GM18498 (cell line): ENCODE results near the gene VPS13D.

Source experiments
- ATAC-seq: cut with Tn5 transposase; IDR thresholded peaks from one replicate; pipeline ENCODE4 v1.9.1; 2021; ENCODE audit warnings: mild to moderate bottlenecking, moderate library complexity; ENCODE audit not compliant: unreplicated experiment

VPS13D gene

DNA sequence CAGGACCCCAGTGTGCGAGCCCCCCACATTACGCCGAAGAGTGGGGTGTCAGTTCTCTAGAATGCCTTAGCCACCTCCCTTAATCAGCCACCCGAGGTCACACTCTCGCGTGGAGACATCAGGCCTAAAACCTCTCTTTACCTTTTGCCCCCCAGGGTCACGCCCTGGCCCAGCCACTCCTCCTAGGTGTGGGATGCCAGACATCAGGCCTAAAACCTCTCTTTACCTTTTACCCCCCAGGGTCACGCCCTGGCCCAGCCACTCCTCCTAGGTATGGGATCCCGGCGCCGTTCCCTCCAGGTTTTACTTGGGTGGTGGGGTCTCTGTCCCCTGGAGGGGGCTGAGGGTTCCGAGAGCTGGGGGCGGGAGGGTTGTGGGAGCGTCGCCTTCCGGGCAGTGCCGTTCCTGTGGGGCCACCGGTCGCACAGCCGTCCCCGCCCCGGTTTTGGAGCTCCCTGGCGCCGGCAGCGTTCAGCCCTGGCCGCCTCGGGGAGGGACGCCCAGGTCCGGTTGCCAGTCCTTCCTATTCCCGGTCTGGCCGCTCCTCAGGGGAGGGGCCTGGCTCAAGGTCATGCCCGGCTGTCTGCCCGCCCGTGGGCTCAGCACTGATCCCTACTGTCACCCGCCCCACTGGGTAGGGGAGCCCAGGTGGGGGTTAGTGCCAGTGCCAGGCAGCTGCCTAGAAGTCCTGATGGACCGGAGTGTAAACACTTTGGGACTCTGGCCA, 882 bp downstream of the VPS13D start:
- peak; percentile 20 for ATAC-seq

DNA sequence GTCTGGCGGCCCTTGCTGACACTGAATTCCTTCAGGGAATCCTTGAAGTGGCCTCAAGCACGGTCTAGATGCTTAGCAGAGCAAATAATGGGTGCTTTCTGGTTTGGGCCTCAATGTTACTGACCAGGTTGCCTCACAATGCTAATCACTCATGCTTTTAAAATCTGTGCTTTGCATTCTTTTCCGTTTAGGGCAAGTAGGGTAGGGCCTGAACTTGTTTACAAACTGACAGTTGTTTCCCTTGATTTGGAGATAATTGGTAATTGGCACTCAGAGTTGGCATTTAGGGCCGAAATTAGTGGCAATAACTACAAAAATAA, 1.4 kb downstream of the VPS13D start:
- ATAC-seq = no peak

DNA sequence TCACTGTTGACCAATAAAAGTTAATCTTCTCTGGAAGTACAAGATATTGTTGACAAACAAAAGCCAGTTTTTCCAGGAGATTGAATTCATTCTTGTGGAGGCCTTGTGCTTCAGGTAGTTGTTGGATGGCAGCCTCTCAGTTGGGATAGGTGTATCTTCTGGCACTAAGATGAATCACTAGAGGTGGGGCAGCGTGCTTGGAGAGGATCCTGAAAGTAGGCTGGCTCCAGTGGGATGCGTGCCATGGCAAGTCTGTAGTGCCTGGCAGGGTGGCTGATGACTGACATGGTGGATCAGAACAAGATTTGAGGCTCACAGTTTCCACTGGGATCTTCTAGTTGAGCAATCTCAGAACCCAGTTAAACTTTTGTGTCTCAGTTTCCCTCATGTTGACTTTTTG, 2.4 kb downstream of the VPS13D start:
- no peak for ATAC-seq

DNA sequence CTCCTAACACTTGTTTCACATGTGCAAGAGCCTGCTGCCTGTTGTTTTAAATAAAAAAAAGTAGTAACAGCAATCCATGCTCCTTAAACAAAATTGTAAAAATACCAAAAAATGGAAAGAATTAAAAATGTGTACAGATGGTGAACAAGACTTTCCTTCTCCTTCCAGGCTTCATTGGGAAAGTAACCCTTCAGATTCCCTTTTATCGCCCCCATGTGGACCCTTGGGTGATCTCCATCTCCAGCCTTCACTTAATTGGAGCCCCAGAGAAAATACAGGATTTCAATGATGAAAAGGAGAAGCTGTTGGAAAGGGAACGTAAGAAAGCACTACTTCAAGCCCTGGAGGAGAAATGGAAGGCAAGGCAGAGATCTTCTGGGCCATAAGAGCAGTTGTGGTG, 14.2 kb downstream of the VPS13D start:
- ATAC-seq = no peak

DNA sequence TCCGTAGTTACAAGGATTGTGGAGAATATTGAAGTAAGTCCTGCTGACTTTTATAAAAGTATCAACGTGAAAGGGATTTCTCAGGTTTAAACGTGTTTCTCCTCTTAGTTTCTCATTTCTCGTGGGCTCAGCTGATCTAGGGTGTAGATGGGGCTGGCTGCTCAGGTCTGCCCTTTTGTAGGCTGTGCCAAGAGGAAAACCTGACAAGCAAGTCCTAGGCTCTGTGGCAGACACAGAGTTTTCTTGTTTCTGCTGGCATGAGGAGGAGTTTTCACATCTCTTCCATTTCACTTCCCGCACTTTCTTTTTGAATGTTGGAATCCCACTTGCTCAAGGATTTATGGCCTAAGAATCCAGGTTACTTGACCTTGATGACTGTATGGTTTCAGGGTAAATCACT, 14.8 kb downstream of the VPS13D start:
- no peak for ATAC-seq

- ATAC-seq = no peak
These were observed 15.3 kb downstream of the VPS13D start for GRCh38 chr1:12245116-12245515.

DNA sequence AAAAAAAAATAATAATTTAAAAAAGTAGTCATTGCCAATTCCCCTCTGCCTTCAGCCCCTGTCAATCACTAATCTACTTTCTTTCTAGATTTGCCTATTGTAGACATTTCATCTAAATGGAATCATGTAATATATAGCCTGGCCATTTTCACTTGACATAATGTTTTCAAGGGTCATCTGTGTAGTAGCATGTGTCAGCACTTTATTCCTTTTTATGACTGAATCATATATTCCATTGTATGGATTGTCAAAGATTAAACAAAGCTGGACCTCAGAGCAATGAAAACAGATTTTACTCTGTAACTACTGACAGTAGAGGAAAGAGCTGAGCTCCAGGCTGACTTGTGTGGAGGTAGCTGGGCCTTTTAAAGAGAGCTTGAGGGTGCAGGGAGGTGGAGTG, 15.9 kb downstream of the VPS13D start:
- no peak for ATAC-seq

DNA sequence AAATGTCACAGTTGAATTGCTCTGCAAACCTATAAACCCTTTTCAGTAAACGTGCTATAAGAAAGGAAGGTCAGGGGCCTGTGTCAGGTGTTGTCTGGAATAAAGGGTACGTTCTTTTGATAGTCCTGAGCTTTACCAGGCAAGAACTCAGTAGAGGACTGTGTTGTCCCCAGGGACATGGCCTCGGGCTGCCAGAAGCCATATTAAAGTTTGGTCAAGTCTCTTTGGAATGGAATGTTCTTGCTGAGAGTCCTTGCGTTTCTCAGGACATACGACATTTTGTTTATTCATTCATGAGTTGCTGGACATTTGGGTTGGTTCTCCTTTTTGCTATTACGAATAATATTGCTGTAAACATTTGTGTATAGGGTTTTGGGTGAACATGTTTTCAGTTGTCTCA, 16.8 kb downstream of the VPS13D start:
- no peak for ATAC-seq

DNA sequence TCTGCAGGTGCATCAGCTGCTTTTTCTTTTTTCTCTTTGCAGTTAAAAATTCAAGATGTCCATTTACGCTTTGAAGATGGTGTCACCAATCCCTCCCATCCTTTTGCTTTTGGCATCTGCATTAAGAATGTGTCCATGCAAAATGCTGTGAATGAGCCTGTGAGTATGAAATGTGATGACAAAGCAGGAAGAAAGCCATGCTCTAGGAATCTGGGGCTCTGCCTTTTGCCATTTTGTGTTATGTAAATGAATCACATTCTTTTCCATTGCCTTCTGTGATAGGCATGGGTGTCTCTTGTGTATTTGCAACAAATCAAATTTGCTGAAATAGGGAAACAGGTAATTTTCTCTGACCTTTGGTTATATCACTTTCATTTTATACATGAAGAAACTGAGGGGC, 19.4 kb downstream of the VPS13D start:
- no peak for ATAC-seq

- ATAC-seq = no peak
These were observed 19.9 kb downstream of the VPS13D start for GRCh38 chr1:12249748-12250147.

- ATAC-seq = no peak
These were observed 21.6 kb downstream of the VPS13D start for GRCh38 chr1:12251442-12251841.

DNA sequence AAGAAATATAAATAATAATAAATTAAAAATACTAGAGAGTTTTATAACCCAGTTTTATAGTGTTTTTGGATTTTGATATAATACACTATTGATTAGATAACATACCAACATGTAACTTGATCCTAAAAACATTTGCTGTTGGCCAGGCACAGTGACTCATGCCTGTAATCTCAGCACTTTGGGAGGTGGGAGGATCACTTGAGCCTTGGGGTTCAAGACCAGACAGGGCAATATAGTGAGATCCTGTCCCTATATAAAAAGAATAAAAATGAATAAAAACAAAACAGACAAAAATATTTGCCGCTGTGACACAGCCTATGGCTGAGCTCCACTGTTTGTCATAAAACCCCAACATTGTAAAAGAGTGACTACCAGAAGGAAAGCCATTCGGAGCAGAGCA, 26.1 kb downstream of the VPS13D start:
- no peak for ATAC-seq

DNA sequence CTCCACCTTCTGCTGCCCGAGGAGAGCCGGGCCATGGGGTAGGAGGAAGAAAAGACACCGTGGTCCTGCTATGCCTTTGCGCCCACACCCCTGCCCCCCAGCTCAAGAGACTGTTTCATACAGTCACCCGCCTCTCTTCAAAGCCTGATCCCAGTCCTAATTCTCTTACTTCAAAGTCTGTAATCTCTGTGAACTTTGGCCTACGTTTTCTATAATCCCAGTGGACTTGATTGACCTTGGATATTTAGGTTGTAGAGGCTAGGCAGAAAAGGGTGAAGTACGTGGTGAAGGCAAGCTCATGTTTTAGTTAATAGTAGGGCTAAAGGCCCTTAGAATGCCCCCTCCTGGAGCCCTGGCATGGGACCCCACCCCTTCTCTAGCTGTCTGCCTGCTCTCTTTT, 28.4 kb downstream of the VPS13D start:
- ATAC-seq = no peak

DNA sequence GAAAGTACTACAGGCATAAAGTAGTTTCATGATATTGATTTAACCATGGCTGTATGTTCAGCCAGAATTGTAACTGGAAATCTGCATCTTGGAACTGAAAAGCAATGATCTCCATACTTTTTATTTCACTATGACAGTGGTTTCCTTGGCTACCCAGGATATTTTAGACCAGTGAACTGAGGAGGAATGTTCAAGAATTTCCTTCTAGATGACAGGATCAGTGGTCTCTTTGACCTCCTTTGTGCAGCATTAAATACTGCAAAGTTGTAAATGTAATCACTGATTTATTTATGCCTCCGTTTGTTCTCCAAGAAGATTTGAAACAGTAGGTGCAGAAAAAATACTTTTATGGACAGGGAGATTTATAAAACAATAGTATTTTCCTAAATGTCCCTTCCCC, 39.5 kb downstream of the VPS13D start:
- ATAC-seq = no peak

GRCh38 chr1:12271033-12271432, 41.2 kb downstream of the VPS13D start:
- ATAC-seq = no peak

- no peak for ATAC-seq
These were observed 42.9 kb downstream of the VPS13D start for GRCh38 chr1:12272770-12273169.

DNA sequence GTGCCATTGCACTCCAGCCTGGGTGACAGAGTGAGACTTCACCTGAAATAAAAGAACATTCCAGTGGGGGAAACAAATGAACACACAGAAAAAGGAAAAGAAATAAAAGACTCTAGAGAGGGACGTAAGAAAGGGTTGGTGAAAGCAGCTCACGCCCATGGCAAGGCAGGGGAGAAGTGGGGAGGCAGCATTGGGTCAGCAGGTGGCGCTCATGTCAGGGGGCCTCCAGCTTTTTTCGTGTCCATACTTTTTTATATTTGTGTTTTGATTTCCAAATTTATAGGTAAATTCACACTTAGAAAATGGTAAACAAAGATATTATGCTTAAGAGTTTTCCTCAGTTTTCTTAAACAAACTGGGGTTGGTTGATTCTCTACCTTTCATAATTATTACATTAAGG, 45.5 kb downstream of the VPS13D start:
- no peak for ATAC-seq

DNA sequence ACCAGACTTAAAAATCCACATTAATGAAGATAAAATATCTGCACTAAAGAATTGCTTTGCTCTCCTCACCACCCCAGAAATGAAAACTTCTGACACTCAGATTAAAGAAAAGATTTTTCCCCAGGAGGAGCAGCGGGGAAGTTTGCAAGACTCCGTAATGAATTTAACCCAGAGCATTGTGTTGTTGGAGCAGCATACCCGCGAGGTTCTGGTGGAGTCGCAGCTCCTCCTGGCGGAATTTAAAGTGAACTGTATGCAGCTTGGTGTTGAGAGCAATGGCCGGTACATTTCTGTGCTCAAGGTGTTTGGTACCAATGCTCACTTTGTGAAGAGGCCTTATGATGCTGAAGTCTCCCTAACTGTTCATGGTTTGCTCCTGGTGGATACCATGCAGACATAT, 46.4 kb downstream of the VPS13D start:
- no peak for ATAC-seq

DNA sequence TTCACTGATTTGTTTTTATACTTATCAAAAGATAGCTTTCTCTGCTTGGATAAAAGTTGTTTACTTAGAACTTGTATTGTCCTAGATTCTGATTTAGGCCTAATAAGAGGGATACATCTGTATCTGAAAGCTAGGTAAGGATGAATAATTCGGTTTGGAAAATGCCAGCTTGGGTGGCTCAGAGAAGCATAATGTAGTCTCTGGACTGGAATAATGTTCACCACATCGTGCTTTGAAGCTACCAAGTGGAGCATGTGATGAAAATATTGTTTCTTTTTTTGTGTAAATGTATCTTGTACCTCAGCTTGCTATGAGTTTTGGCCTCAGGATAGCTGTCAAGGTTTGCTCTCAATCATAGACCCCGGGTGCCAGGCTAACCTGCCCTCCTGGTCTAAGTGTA, 49.2 kb downstream of the VPS13D start:
- no peak for ATAC-seq

GRCh38 chr1:12279728-12280464, 50.1 kb downstream of the VPS13D start:
- no peak for ATAC-seq

- no peak for ATAC-seq
These were observed 52.3 kb downstream of the VPS13D start for GRCh38 chr1:12282142-12282541.

DNA sequence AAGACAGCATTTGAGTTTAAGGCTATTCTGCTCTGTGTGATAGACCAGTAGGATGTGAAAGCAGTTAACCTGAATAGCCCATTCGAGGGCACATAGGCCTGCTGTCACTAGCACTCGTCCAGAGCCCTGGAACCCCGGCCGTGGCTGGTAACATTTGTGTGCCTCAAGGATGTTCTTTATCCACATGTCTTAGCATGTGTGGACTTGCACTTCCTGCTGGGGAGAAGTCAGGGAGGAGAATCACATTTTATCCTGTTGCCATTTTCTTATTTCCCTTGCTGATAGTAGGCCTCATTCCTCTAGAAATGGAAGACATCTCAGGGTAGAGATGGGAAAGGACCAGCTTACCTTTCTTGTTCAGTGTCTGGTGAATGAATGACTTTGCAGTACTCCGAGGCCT, 54.7 kb downstream of the VPS13D start:
- ATAC-seq = no peak
